Osteoblast (primary cell): ENCODE results near the gene IDNK. TPM values are rescaled to one million over a fixed set of nuclear protein-coding genes. Genes with fewer than 3 reads are reported as not detected.

Source experiments
- DNase-seq: peaks from one replicate; pipeline ENCODE4 v3.0.0; 2011; ENCODE audit warnings: low spot score, mixed read lengths; ENCODE audit not compliant: insufficient read length; ENCODE audit errors: missing footprints
- H2AFZ ChIP-seq: 2 replicates; pipeline ENCODE4 v1.6.0; 2011; ENCODE audit warnings: mild to moderate bottlenecking, low read length
- H3K27ac ChIP-seq: 2 replicates; pipeline ENCODE4 v1.5.1; 2011; ENCODE audit warnings: mild to moderate bottlenecking, low read depth, low read length, moderate library complexity
- H3K27me3 ChIP-seq: 2 replicates; pipeline ENCODE4 v1.6.0; 2012; ENCODE audit warnings: mild to moderate bottlenecking, control low read depth, inconsistent platforms, low read length, moderate library complexity; ENCODE audit not compliant: insufficient read depth
- H3K36me3 ChIP-seq: 2 replicates; pipeline ENCODE4 v1.5.1; 2011; ENCODE audit warnings: mild to moderate bottlenecking, low read length, control low read depth, moderate library complexity; ENCODE audit not compliant: insufficient read depth
- H3K4me1 ChIP-seq: 2 replicates; pipeline ENCODE4 v1.5.1; 2011; ENCODE audit warnings: mild to moderate bottlenecking, low read length, control low read depth, moderate library complexity; ENCODE audit not compliant: insufficient read depth
- H3K4me2 ChIP-seq: 2 replicates; pipeline ENCODE4 v1.6.0; 2011; ENCODE audit warnings: mild to moderate bottlenecking, low read length; ENCODE audit not compliant: insufficient read depth
- H3K4me3 ChIP-seq: fragments of 200-600 bp; sonication (generic); 3 replicates; pipeline ENCODE4 v1.5.1; 2012; ENCODE audit warnings: mild to moderate bottlenecking, low read length, inconsistent platforms; ENCODE audit not compliant: insufficient read depth
- H3K79me2 ChIP-seq: 2 replicates; pipeline ENCODE4 v1.6.0; 2012; ENCODE audit warnings: mild to moderate bottlenecking, low read length, control low read depth, inconsistent platforms; ENCODE audit not compliant: insufficient read depth
- H3K9me3 ChIP-seq: 2 replicates; pipeline ENCODE4 v1.5.1; 2011; ENCODE audit warnings: low read depth, low read length, control low read depth
- H4K20me1 ChIP-seq: 2 replicates; pipeline ENCODE4 v1.6.0; 2012; ENCODE audit warnings: mild to moderate bottlenecking, low read length, control low read depth; ENCODE audit not compliant: insufficient read depth
- total RNA-seq: library from RNA; depleted of rRNA; stranded (reverse); fragments of >200 nt; gene quantifications from 2 replicates; pipeline ENCODE4 v1.2.3, GENCODE V29; 2012
- TF ChIP-seq, protein P1 (sequence below): IDR thresholded peaks from 2 replicates; pipeline ENCODE4 v1.5.1; 2011; ENCODE audit warnings: mild to moderate bottlenecking, low read depth, low read length, moderate library complexity; ENCODE audit errors: extremely low read depth

IDNK gene
- total RNA-seq, 1 donor = 4.0 TPM

DNA sequence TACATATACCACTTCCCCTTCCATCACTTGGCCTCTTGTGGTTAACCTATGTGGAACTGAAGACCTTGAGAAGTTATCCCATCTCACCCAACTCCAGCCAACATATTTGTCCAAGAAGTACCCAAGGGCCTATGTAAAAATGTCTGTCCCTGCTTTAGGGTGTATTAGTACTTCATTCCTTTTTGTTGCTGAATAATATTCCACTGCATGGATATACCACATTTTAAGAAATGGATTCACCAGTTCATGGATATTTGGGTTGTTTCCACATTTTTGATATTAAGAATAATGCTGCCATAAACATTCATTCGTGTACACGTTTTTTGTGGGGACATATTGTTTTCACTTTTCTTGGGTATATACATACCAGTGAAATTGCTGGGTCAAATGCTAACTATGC, 28.6 kb downstream of the IDNK start:
- Histone ChIP-seq H3K4me2 (no peak overlapping the region), H4K20me1 (peaks cover 3% of the 10 kb centered on the region), H3K36me3 (peaks cover 44% of the 10 kb centered on the region), H3K4me1 (no peaks in the 10 kb centered on the region), H3K79me2 (peaks cover 2% of the 10 kb centered on the region), H3K27ac (no peak overlapping the region), H3K4me3 (no peak overlapping the region), H2AFZ (no peak overlapping the region), H3K27me3 (no peaks in the 10 kb centered on the region), H3K9me3 (no peaks in the 10 kb centered on the region)
- TF ChIP-seq, protein P1, sequence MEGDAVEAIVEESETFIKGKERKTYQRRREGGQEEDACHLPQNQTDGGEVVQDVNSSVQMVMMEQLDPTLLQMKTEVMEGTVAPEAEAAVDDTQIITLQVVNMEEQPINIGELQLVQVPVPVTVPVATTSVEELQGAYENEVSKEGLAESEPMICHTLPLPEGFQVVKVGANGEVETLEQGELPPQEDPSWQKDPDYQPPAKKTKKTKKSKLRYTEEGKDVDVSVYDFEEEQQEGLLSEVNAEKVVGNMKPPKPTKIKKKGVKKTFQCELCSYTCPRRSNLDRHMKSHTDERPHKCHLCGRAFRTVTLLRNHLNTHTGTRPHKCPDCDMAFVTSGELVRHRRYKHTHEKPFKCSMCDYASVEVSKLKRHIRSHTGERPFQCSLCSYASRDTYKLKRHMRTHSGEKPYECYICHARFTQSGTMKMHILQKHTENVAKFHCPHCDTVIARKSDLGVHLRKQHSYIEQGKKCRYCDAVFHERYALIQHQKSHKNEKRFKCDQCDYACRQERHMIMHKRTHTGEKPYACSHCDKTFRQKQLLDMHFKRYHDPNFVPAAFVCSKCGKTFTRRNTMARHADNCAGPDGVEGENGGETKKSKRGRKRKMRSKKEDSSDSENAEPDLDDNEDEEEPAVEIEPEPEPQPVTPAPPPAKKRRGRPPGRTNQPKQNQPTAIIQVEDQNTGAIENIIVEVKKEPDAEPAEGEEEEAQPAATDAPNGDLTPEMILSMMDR = no peak
- no peak for DNase-seq

- no peak overlapping the region for H3K27ac ChIP-seq
- H3K79me2 ChIP-seq = peaks cover 7% of the 10 kb centered on the region
- H3K4me2 ChIP-seq = no peak overlapping the region
- no peak for DNase-seq
- no peaks in the 10 kb centered on the region for H3K9me3 ChIP-seq
- H3K27me3 ChIP-seq = no peaks in the 10 kb centered on the region
- peaks cover 3% of the 10 kb centered on the region for H4K20me1 ChIP-seq
- no peaks in the 10 kb centered on the region for H3K4me1 ChIP-seq
- TF ChIP-seq, protein P1 = no peak
- H3K36me3 ChIP-seq = peaks cover 50% of the 10 kb centered on the region
- H2AFZ ChIP-seq = no peak overlapping the region
- H3K4me3 ChIP-seq = no peak overlapping the region
Observed at GRCh38 chr9:83652433-83652832, 29.5 kb downstream of the IDNK start.

- H3K4me2 ChIP-seq = no peak overlapping the region
- no peak overlapping the region for H2AFZ ChIP-seq
- peaks cover 3% of the 10 kb centered on the region for H4K20me1 ChIP-seq
- H3K4me3 ChIP-seq = no peak overlapping the region
- TF ChIP-seq, protein P1 = no peak
- peaks cover 13% of the 10 kb centered on the region for H3K79me2 ChIP-seq
- no peak overlapping the region for H3K27ac ChIP-seq
- no peaks in the 10 kb centered on the region for H3K27me3 ChIP-seq
- DNase-seq = no peak
- no peaks in the 10 kb centered on the region for H3K4me1 ChIP-seq
- peaks cover 59% of the 10 kb centered on the region for H3K36me3 ChIP-seq
- H3K9me3 ChIP-seq = no peaks in the 10 kb centered on the region
Observed at GRCh38 chr9:83655433-83655832, 32.5 kb downstream of the IDNK start.

DNA sequence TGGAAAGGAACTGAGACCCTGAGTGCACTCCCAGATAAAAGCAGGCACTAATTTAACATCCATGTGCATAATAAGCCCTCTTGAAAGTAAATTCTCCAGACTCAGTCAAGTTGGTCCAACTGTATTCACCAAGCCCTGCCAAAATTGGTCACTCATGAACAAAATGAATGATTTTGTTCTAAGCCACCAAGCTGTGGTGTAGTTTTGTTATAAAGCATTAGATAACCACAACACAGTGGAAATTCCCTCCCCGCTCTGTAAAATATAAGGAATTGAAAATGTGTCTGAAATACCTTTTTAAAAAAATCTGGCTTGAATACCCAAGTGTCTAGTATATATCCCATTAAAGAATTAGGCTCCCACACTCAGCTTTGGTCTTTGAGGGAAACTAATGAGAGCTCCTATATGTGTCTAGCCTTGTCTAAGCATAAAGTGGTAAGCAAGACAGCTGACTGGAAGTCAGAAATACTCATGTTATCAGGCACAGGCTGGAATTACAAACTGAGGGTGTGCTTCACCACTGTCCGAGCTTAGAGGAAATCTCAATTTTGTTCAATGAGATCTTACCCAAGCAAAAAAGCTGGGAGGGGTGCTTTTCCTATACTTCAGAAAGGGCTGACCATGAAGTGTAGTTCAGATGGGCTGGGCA, 33.2 kb downstream of the IDNK start:
- TF ChIP-seq, protein P1 = no peak

More for the DNA sequence above, 33.2 kb downstream of the IDNK start:
- DNase-seq = no peak
- Histone ChIP-seq H3K4me3 (no peak overlapping the region), H3K79me2 (peaks cover 15% of the 10 kb centered on the region), H3K36me3 (peaks cover 60% of the 10 kb centered on the region), H3K27ac (no peak overlapping the region), H4K20me1 (peaks cover under 1% of the 10 kb centered on the region), H3K9me3 (no peaks in the 10 kb centered on the region), H2AFZ (no peak overlapping the region), H3K4me2 (no peak overlapping the region), H3K4me1 (no peaks in the 10 kb centered on the region), H3K27me3 (no peaks in the 10 kb centered on the region)
